GM12874 (cell line): Measurements from ENCODE around the gene DLG2.

ENCODE experiments used
- CTCF ChIP-seq: IDR thresholded peaks from 2 replicates; pipeline ENCODE4 v1.5.1; 2011; ENCODE audit warnings: low read depth, mild to moderate bottlenecking, control low read depth, low read length, moderate library complexity; ENCODE audit not compliant: insufficient read depth

Gene DLG2

GRCh38 chr11:83687787-83688186 is 1939.4 kb downstream of the DLG2 start:
- no peak for TF ChIP-seq CTCF

- no peak for TF ChIP-seq CTCF
These were observed 1941.4 kb downstream of the DLG2 start for GRCh38 chr11:83685730-83686129.

DNA sequence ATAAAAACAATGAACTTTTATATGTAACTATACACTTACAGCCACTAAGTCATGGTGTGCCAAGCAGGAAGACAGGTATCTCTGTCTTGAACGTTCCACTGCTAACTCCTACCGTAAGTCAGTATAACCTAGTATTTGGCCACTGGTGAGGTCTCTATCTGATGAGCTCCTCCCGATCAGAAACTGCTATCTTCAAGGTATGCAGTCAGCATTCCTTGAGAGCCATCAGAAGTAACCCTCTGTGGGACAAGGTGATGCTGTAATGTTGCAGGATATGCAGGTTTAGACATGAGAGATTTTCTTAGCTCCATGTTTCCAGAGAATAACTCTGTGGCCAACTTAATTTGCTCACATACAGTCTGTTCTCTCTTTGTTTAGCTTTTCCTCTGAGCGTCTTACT is 1943.1 kb downstream of the DLG2 start:
- TF ChIP-seq CTCF, result no peak

GRCh38 chr11:83682611-83682973 is 1944.6 kb downstream of the DLG2 start:
- TF ChIP-seq CTCF, result no peak

GRCh38 chr11:83681906-83682610 is 1945.1 kb downstream of the DLG2 start:
- TF ChIP-seq CTCF, result no peak

- TF ChIP-seq CTCF, result no peak
These were observed 1945.9 kb downstream of the DLG2 start for GRCh38 chr11:83681031-83681781.

GRCh38 chr11:83680321-83680720 is 1946.8 kb downstream of the DLG2 start:
- TF ChIP-seq CTCF, result no peak
